K562 (cell line): ENCODE measurements around the gene SH3YL1.

ENCODE experiments used
- ATF3 ChIP-seq, 2 experiments: fragments of 450-650 bp in 1 of 2; sonication (generic) in 1 of 2; formaldehyde crosslinking in 1 of 2; IDR thresholded peaks in 1 of 2; conservative IDR thresholded peaks in 1 of 2; 2 replicates each; pipeline versions ENCODE4 v1.6.1 to v1.8.1; 2016 to 2023; ENCODE audit warnings: mild to moderate bottlenecking in 2 of 2, moderate library complexity in 2 of 2, inconsistent platforms in 1 of 2, missing genetic modification reagents in 1 of 2
- FOXJ2 ChIP-seq: fragments of 200-800 bp; sonication (Bioruptor generic); IDR thresholded peaks from 2 replicates; pipeline ENCODE4 v1.6.1; 2016; ENCODE audit warnings: missing genetic modification characterization, missing compliant biosample characterization
- HDAC2 ChIP-seq: fragments of 450-650 bp; IDR thresholded peaks from 2 replicates; pipeline ENCODE4 v1.6.1; 2016; ENCODE audit warnings: mild to moderate bottlenecking
- JUN ChIP-seq, 2 experiments: sonication (generic) in 1 of 2; formaldehyde crosslinking in 1 of 2; IDR thresholded peaks; 2 replicates each; pipeline versions ENCODE4 v1.6.1 to v1.8.0; 2012 to 2022; ENCODE audit warnings: borderline replicate concordance in 2 of 2, mild to moderate bottlenecking in 2 of 2, improper control_type of control experiment in 1 of 2, low read depth in 1 of 2, low read length in 1 of 2, missing genetic modification reagents in 1 of 2
- MXI1 ChIP-seq: IDR thresholded peaks from 2 replicates; pipeline ENCODE4 v1.6.1; 2011; ENCODE audit warnings: low read depth, mild to moderate bottlenecking, improper control_type of control experiment, low read length
- ZFP1 ChIP-seq: fragments of 450-650 bp; formaldehyde crosslinking; IDR thresholded peaks from 2 replicates; pipeline ENCODE4 v1.4.0; 2020; ENCODE audit warnings: mild to moderate bottlenecking, mixed read lengths

- TF ChIP-seq FOXJ2 (tag), result no peak
- no peak for TF ChIP-seq MXI1
- no peak for TF ChIP-seq JUN (IDR thresholded peaks at IDR 0.05; ENCODE audit: borderline replicate concordance, low read depth, low read length)
- TF ChIP-seq JUN (CRISPR knock-in tag; IDR thresholded peaks at IDR 0.05; ENCODE audit: borderline replicate concordance), result no peak
- TF ChIP-seq ZFP1, result no peak
- TF ChIP-seq ATF3 (IDR thresholded peaks at IDR 0.05), result no peak
- no peak for TF ChIP-seq ATF3 (CRISPR knock-in tag; conservative IDR thresholded peaks at IDR 0.05)
- TF ChIP-seq HDAC2, result no peak
Measured at GRCh38 chr2:263774-264492, at the start of gene SH3YL1.
